HepG2 (cell line): ENCODE results near the gene ATXN1L. TPM values are rescaled to one million over a fixed set of nuclear protein-coding genes. Genes with fewer than 3 reads are reported as not detected.

Source experiments
- ATAC-seq: fragments of 200-7000 bp; cut with Tn5 transposase; 3 replicates; pipeline ENCODE4 v1.9.1; 2020; ENCODE audit warnings: mild to moderate bottlenecking, moderate library complexity
- BruUV-seq: library from RNA; stranded (reverse); fragments of 400-500 nt; replicated peaks from 2 replicates; lab custom pipeline; 2021; lab: Mats Ljungman, UMichigan
- CTCF ChIA-PET: fragments of 300-600 bp; formaldehyde crosslinking; extraction: SDS; loops from one replicate; lab custom pipeline; 2021; ENCODE audit warnings: low total read pairs, inconsistent platforms, low intra/inter-chr PET ratio; lab: Yijun Ruan, JAX
- POLR2A ChIA-PET: fragments of 350-600 bp; sonication (Branson Sonifier 250); formaldehyde crosslinking; loops from one replicate; lab custom pipeline; 2020; ENCODE audit warnings: antibody characterized with exemption, inconsistent platforms; lab: Yijun Ruan, JAX
- DNase-seq: peaks from one replicate; pipeline ENCODE4 v3.0.0-alpha.2; 2015; ENCODE audit warnings: low spot score
- FAIRE-seq: peaks from 3 replicates; lab custom pipeline; 2011; peaks lifted over from hg19 to GRCh38; lab: Jason Lieb, UNC
- H2AFZ ChIP-seq: one replicate; pipeline ENCODE4 v1.6.1; 2011; ENCODE audit warnings: low read length, inconsistent platforms
- H3K27ac ChIP-seq: fragments of 300-600 bp; 3 replicates; pipeline ENCODE4 v1.8.0; 2011; ENCODE audit warnings: mixed run types, mild to moderate bottlenecking, mixed read lengths, low read length, inconsistent platforms; ENCODE audit not compliant: insufficient read depth; ENCODE audit errors: extremely low read length
- H3K27me3 ChIP-seq, 2 experiments: fragments of 200-600 bp in 1 of 2; 2 replicates in 1 of 2; 3 replicates in 1 of 2; pipeline versions ENCODE4 v1.6.0 to v1.8.0; 2011; ENCODE audit warnings: low read length in 2 of 2, mild to moderate bottlenecking in 2 of 2, moderate library complexity in 2 of 2, inconsistent platforms in 1 of 2; ENCODE audit not compliant: insufficient read depth in 2 of 2, control insufficient read depth in 1 of 2
- H3K36me3 ChIP-seq, 2 experiments: fragments of 200-600 bp in 1 of 2; replicated peaks in 1 of 2; 2 replicates in 1 of 2; 3 replicates in 1 of 2; pipeline versions ENCODE4 v1.5.1 to v1.8.0; 2011; ENCODE audit warnings: low read length in 2 of 2, inconsistent platforms in 1 of 2; ENCODE audit not compliant: insufficient read depth in 2 of 2, control insufficient read depth in 1 of 2
- H3K4me1 ChIP-seq: 2 replicates; pipeline ENCODE4 v1.5.1; 2012; ENCODE audit warnings: low read length, inconsistent platforms; ENCODE audit not compliant: insufficient read depth
- H3K4me2 ChIP-seq: 2 replicates; pipeline ENCODE4 v1.6.0; 2011; ENCODE audit warnings: low read depth, low read length, inconsistent platforms
- H3K4me3 ChIP-seq, 3 experiments: fragments of 200-600 bp in 1 of 3; sonication (generic), shearing (Covaris generic) in 1 of 3; replicated peaks in 1 of 3; 2 replicates each; pipeline ENCODE4 v1.5.1; 2011 to 2016; ENCODE audit warnings: low read length in 3 of 3, inconsistent platforms in 2 of 3, low read depth in 2 of 3, mild to moderate bottlenecking in 2 of 3, control low read depth in 1 of 3, mixed read lengths in 1 of 3; ENCODE audit not compliant: insufficient read depth in 1 of 3
- H3K79me2 ChIP-seq: one replicate; pipeline ENCODE4 v1.6.1; 2011; ENCODE audit warnings: low read length, inconsistent platforms; ENCODE audit not compliant: insufficient read depth
- H3K9ac ChIP-seq: 2 replicates; pipeline ENCODE4 v1.6.0; 2011; ENCODE audit warnings: mild to moderate bottlenecking, low read depth, low read length, inconsistent platforms; ENCODE audit not compliant: insufficient read depth
- H3K9me3 ChIP-seq: 2 replicates; pipeline ENCODE4 v1.5.1; 2012; ENCODE audit warnings: mild to moderate bottlenecking, low read length
- H4K20me1 ChIP-seq: 2 replicates; pipeline ENCODE4 v1.6.0; 2011; ENCODE audit warnings: inconsistent platforms, mild to moderate bottlenecking, low read length, moderate library complexity; ENCODE audit not compliant: insufficient read depth
- BRCA1 ChIP-seq: sonication (generic); formaldehyde crosslinking; IDR thresholded peaks from 2 replicates; pipeline ENCODE4 v1.4.0; 2020; ENCODE audit warnings: missing genetic modification reagents
- CHCHD3 ChIP-seq: sonication (generic); formaldehyde crosslinking; IDR thresholded peaks from 2 replicates; pipeline ENCODE4 v1.8.0; 2022; ENCODE audit warnings: mild to moderate bottlenecking, missing genetic modification reagents, moderate library complexity
- HOXA3 ChIP-seq: sonication (generic); formaldehyde crosslinking; IDR thresholded peaks from 2 replicates; pipeline ENCODE4 v1.5.0; 2020; ENCODE audit warnings: missing genetic modification reagents
- ZNF652 ChIP-seq: IDR thresholded peaks from 2 replicates; pipeline ENCODE4 v1.6.1; 2016; ENCODE audit warnings: low read depth, borderline replicate concordance
- ZNF841 ChIP-seq: sonication (generic); formaldehyde crosslinking; IDR thresholded peaks from 2 replicates; pipeline ENCODE4 v1.8.1; 2023; ENCODE audit warnings: missing genetic modification reagents, borderline replicate concordance
- WGBS: methylation state at CpG from one replicate; pipeline ENCODE4 v1.1.6; 2017; ENCODE audit warnings: low lambda C conversion rate; 5-methylcytosine and 5-hydroxymethylcytosine counted together
- in situ Hi-C: cut with HindIII; loops from 2 replicates; pipeline ENCODE4 v1.10.0; 2017; ENCODE audit warnings: low pct_unique_long_range_greater_than_20kb; ENCODE audit not compliant: extremely low pct_ligation_motif_present
- intact Hi-C: fragments of 100-400 bp; cut with micrococcal nuclease; formaldehyde crosslinking; loops from one replicate; pipeline ENCODE4 v1.10.0; 2022; ENCODE audit not compliant: unreplicated experiment
- polyA plus RNA-seq, 8 experiments: library from polyadenylated mRNA; depleted of rRNA in 3 of 8; stranded (reverse) in 7 of 8; unstranded in 1 of 8; fragments of >200 nt; fragmentation: Illumina TruSeq in 4 of 8; extraction: Trizol in 4 of 8; gene quantifications; 2 replicates each; pipeline versions ENCODE4 v1.2.1 to v1.2.3, GENCODE V29; 2011 to 2016; ENCODE audit warnings: low read depth in 4 of 8, missing spikeins in 1 of 8, mixed read lengths in 1 of 8; ENCODE audit not compliant: insufficient read depth in 1 of 8
- total RNA-seq, 5 experiments: library from RNA; depleted of rRNA; stranded (reverse); fragments of >200 nt; fragmentation: Illumina TruSeq; extraction: Trizol; gene quantifications; 2 replicates each; pipeline ENCODE4 v1.2.3, GENCODE V29; 2016; ENCODE audit warnings: low read depth in 1 of 5
- TF ChIP-seq, protein P1 (sequence below): sonication (generic); formaldehyde crosslinking; IDR thresholded peaks from 2 replicates; pipeline ENCODE4 v1.5.0; 2020; ENCODE audit warnings: missing genetic modification reagents
- TF ChIP-seq, protein P2 (sequence below): IDR thresholded peaks from 2 replicates; pipeline ENCODE4 v1.6.1; 2016; ENCODE audit warnings: missing biosample characterization, missing genetic modification reagents, low read depth
- TF ChIP-seq, protein P3 (sequence below): sonication (generic); formaldehyde crosslinking; IDR thresholded peaks from one replicate; pipeline ENCODE4 v1.5.1; 2020; ENCODE audit warnings: mild to moderate bottlenecking, missing genetic modification reagents; ENCODE audit errors: not compliant biosample characterization
- TF ChIP-seq, protein P4 (sequence below): sonication (generic); formaldehyde crosslinking; IDR thresholded peaks from 2 replicates; pipeline ENCODE4 v1.4.0; 2020; ENCODE audit warnings: missing genetic modification reagents

The ATXN1L gene
- total and polyA plus RNA-seq, 2 of the 13 experiments (the other 11 are each of a cell fraction or from before 2014, with no cell fraction given): 20.0 to 22.4 TPM

DNA sequence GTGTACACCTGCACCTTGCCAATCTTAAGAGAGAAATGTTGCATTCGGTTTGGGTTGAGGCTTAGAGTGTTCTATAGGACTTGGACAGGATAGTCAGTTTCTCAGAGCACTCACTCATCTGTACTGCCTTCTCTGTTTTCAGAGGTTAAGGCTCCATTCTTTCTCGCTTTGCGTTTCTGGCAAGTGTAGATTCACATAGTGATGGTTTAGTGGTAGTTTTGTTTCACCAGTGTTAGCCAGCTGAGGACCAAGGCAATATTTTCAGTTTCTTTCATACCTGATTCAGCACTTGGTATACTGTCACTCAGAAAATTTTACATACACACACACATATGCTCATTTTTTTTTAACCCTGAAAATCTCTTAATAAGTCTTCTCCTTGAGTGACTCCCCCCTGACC, 1.3 kb downstream of the ATXN1L start:
- intact Hi-C loops: loop anchor here (5.0 kb wide), 1 partner anchor 40 kb away; the partner anchor contains the start of gene AP1G1

More for the DNA sequence above, 1.3 kb downstream of the ATXN1L start:
- no TSS peak for BruUV-seq
- DNase-seq (no peak), FAIRE-seq (no peak), ATAC-seq (no peak)
- Histone ChIP-seq H3K9ac (peak overlapping the region; percentile 92), H3K4me3 (peak overlapping the region; percentile 78 to 99 (median 97)), H4K20me1 (0 out of 2 replicates have a peak, but pooled peaks cover 4% of the 10 kb centered on the region)
- CTCF ChIA-PET: no interaction called here
- WGBS: 53% methylated on average over 3 of the region's 3 CpGs
- TF ChIP-seq, protein P1, sequence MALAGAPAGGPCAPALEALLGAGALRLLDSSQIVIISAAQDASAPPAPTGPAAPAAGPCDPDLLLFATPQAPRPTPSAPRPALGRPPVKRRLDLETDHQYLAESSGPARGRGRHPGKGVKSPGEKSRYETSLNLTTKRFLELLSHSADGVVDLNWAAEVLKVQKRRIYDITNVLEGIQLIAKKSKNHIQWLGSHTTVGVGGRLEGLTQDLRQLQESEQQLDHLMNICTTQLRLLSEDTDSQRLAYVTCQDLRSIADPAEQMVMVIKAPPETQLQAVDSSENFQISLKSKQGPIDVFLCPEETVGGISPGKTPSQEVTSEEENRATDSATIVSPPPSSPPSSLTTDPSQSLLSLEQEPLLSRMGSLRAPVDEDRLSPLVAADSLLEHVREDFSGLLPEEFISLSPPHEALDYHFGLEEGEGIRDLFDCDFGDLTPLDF (CRISPR knock-in tag): peak; percentile 23; the same call in 1 of the 2 replicates
- no peak for TF ChIP-seq BRCA1
- TF ChIP-seq, protein P2, sequence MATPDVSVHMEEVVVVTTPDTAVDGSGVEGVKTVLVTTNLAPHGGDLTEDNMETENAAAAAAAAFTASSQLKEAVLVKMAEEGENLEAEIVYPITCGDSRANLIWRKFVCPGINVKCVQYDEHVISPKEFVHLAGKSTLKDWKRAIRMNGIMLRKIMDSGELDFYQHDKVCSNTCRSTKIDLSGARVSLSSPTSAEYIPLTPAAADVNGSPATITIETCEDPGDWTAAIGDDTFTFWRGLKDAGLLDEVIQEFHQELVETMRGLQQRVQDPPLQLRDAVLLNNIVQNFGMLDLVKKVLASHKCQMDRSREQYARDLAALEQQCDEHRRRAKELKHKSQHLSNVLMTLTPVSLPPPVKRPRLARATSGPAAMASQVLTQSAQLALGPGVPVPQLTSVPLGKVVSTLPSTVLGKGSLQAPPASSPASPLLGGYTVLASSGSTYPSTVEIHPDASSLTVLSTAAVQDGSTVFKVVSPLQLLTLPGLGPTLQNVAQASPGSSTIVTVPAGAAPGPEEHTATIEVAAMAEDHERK (CRISPR knock-in tag): no peak
- TF ChIP-seq, protein P3, sequence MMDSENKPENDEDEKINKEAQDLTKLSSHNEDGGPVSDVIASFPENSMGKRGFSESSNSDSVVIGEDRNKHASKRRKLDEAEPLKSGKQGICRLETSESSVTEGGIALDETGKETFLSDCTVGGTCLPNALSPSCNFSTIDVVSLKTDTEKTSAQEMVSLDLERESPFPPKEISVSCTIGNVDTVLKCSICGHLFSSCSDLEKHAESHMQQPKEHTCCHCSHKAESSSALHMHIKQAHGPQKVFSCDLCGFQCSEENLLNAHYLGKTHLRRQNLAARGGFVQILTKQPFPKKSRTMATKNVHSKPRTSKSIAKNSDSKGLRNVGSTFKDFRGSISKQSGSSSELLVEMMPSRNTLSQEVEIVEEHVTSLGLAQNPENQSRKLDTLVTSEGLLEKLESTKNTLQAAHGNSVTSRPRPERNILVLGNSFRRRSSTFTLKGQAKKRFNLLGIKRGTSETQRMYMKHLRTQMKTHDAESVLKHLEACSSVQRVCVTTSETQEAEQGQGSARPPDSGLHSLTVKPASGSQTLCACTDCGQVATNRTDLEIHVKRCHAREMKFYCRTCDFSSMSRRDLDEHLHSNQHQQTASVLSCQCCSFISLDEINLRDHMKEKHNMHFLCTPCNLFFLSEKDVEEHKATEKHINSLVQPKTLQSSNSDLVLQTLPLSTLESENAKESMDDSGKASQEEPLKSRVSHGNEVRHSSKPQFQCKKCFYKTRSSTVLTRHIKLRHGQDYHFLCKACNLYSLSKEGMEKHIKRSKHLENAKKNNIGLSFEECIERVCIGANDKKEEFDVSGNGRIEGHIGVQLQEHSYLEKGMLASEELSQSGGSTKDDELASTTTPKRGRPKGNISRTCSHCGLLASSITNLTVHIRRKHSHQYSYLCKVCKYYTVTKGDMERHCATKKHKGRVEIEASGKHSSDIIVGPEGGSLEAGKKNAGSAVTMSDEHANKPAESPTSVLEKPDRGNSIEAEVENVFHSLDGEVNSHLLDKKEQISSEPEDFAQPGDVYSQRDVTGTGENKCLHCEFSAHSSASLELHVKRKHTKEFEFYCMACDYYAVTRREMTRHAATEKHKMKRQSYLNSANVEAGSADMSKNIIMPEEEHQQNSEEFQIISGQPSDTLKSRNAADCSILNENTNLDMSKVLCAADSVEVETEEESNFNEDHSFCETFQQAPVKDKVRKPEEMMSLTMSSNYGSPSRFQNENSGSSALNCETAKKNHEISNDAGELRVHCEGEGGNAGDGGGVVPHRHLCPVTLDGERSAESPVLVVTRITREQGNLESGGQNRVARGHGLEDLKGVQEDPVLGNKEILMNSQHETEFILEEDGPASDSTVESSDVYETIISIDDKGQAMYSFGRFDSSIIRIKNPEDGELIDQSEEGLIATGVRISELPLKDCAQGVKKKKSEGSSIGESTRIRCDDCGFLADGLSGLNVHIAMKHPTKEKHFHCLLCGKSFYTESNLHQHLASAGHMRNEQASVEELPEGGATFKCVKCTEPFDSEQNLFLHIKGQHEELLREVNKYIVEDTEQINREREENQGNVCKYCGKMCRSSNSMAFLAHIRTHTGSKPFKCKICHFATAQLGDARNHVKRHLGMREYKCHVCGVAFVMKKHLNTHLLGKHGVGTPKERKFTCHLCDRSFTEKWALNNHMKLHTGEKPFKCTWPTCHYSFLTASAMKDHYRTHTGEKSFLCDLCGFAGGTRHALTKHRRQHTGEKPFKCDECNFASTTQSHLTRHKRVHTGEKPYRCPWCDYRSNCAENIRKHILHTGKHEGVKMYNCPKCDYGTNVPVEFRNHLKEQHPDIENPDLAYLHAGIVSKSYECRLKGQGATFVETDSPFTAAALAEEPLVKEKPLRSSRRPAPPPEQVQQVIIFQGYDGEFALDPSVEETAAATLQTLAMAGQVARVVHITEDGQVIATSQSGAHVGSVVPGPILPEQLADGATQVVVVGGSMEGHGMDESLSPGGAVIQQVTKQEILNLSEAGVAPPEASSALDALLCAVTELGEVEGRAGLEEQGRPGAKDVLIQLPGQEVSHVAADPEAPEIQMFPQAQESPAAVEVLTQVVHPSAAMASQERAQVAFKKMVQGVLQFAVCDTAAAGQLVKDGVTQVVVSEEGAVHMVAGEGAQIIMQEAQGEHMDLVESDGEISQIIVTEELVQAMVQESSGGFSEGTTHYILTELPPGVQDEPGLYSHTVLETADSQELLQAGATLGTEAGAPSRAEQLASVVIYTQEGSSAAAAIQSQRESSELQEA (CRISPR knock-in tag): no peak
- TF ChIP-seq HOXA3 (CRISPR knock-in tag): no peak
- TF ChIP-seq CHCHD3 (CRISPR knock-in tag): no peak
- TF ChIP-seq, protein P4, sequence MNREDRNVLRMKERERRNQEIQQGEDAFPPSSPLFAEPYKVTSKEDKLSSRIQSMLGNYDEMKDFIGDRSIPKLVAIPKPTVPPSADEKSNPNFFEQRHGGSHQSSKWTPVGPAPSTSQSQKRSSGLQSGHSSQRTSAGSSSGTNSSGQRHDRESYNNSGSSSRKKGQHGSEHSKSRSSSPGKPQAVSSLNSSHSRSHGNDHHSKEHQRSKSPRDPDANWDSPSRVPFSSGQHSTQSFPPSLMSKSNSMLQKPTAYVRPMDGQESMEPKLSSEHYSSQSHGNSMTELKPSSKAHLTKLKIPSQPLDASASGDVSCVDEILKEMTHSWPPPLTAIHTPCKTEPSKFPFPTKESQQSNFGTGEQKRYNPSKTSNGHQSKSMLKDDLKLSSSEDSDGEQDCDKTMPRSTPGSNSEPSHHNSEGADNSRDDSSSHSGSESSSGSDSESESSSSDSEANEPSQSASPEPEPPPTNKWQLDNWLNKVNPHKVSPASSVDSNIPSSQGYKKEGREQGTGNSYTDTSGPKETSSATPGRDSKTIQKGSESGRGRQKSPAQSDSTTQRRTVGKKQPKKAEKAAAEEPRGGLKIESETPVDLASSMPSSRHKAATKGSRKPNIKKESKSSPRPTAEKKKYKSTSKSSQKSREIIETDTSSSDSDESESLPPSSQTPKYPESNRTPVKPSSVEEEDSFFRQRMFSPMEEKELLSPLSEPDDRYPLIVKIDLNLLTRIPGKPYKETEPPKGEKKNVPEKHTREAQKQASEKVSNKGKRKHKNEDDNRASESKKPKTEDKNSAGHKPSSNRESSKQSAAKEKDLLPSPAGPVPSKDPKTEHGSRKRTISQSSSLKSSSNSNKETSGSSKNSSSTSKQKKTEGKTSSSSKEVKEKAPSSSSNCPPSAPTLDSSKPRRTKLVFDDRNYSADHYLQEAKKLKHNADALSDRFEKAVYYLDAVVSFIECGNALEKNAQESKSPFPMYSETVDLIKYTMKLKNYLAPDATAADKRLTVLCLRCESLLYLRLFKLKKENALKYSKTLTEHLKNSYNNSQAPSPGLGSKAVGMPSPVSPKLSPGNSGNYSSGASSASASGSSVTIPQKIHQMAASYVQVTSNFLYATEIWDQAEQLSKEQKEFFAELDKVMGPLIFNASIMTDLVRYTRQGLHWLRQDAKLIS (CRISPR knock-in tag): no peak
- no peak for TF ChIP-seq ZNF841
- no peak for TF ChIP-seq ZNF652 (CRISPR knock-in tag)
- TF ChIP-seq, all 625 proteins: peak for 1
- POLR2A ChIA-PET: interaction anchor here (1.4 kb wide), 1 partner anchor 38 kb away, joined by 5 read pairs; the partner anchor contains the start of gene AP1G1
- Histone ChIP-seq H3K36me3 (peaks cover 27 to 30% of the 10 kb centered on the region in 2 experiments), H3K4me2 (peak overlapping the region; percentile 91), H3K27me3 (no peaks in the 10 kb centered on the region; a peak in 1 of 5 replicates), H3K9me3 (no peaks in the 10 kb centered on the region), H3K79me2 (peaks cover 22% of the 10 kb centered on the region), H3K27ac (peak overlapping the region; percentile 52), H2AFZ (no peak overlapping the region), H3K4me1 (peaks cover 27% of the 10 kb centered on the region)
- in situ Hi-C loops: no loop called here
